A549 (cell line): ENCODE data around the gene LYPD6. TPM values are rescaled to one million over a fixed set of nuclear protein-coding genes. Genes with fewer than 3 reads are reported as not detected.

Source experiments
- ATAC-seq, 2 experiments: fragments of 200-7000 bp in 1 of 2; fragments of >200 bp in 1 of 2; cut with Nextera tagmentation in 1 of 2; cut with Tn5 transposase in 1 of 2; 3 replicates each; pipeline versions ENCODE4 v1.8.0 to v1.9.1; 2018 to 2020; ENCODE audit warnings: mild to moderate bottlenecking in 1 of 2, moderate library complexity in 1 of 2
- CTCF ChIA-PET: fragments of 300-600 bp; sonication (Branson Sonifier 250); formaldehyde crosslinking; extraction: SDS; loops from one replicate; lab custom pipeline; 2021; ENCODE audit warnings: antibody characterized with exemption, inconsistent platforms; lab: Yijun Ruan, JAX
- POLR2A ChIA-PET: fragments of 350-600 bp; formaldehyde crosslinking; extraction: SDS; loops from one replicate; lab custom pipeline; 2021; ENCODE audit warnings: antibody characterized with exemption, inconsistent platforms; lab: Yijun Ruan, JAX
- DNase-seq, 2 experiments: peaks; one replicate each; pipeline versions ENCODE4 v3.0.0 to v3.0.0-alpha.2; 2011 to 2016; ENCODE audit warnings: low read depth in 1 of 2, low spot score in 1 of 2
- FAIRE-seq: peaks from 2 replicates; lab custom pipeline; 2011; peaks lifted over from hg19 to GRCh38; lab: Jason Lieb, UNC
- H3K27ac ChIP-seq, 2 experiments: fragments of >200 bp; sonication (Bioruptor Twin); formaldehyde crosslinking; 3 replicates each; pipeline ENCODE4 v1.5.1; 2016 to 2017
- H3K4me1 ChIP-seq: fragments of >200 bp; sonication (Bioruptor Twin); formaldehyde crosslinking; 3 replicates; pipeline ENCODE4 v1.6.1; 2016
- H3K4me2 ChIP-seq: fragments of >200 bp; sonication (Bioruptor Twin); formaldehyde crosslinking; 3 replicates; pipeline ENCODE4 v1.6.1; 2016
- H3K4me3 ChIP-seq: fragments of >200 bp; sonication (Bioruptor Twin); formaldehyde crosslinking; 3 replicates; pipeline ENCODE4 v1.5.1; 2016
- H3K9me3 ChIP-seq: fragments of >200 bp; sonication (Bioruptor Twin); formaldehyde crosslinking; 3 replicates; pipeline ENCODE4 v1.6.1; 2016
- BCL3 ChIP-seq: fragments of >200 bp; sonication (Bioruptor Twin); formaldehyde crosslinking; IDR thresholded peaks from 3 replicates; pipeline ENCODE4 v1.6.1; 2016
- BHLHE40 ChIP-seq: IDR thresholded peaks from 2 replicates; pipeline ENCODE4 v1.6.1; 2012; ENCODE audit warnings: low read depth, low read length, inconsistent platforms
- CBX2 ChIP-seq: fragments of 200-600 bp; sonication (generic); IDR thresholded peaks from 2 replicates; pipeline ENCODE4 v1.6.1; 2016; ENCODE audit warnings: low read depth, mild to moderate bottlenecking, borderline replicate concordance
- CTCF ChIP-seq: fragments of >200 bp; sonication (Bioruptor Twin); formaldehyde crosslinking; IDR thresholded peaks from 3 replicates; pipeline ENCODE4 v1.5.1; 2016
- EHMT2 ChIP-seq: fragments of 200-600 bp; sonication (generic); IDR thresholded peaks from 2 replicates; pipeline ENCODE4 v1.6.1; 2016; ENCODE audit warnings: antibody characterized with exemption, low read depth, mild to moderate bottlenecking, moderate library complexity
- EP300 ChIP-seq, 2 experiments: fragments of >200 bp; sonication (Bioruptor Twin); formaldehyde crosslinking; IDR thresholded peaks; 2 replicates in 1 of 2; 3 replicates in 1 of 2; pipeline ENCODE4 v1.6.1; 2016 to 2017
- ESRRA ChIP-seq: fragments of 150-350 bp; IDR thresholded peaks from 2 replicates; pipeline ENCODE4 v1.6.1; 2014; ENCODE audit warnings: mild to moderate bottlenecking, low read length, borderline replicate concordance
- HDAC2 ChIP-seq: fragments of 200-600 bp; sonication (generic); IDR thresholded peaks from 2 replicates; pipeline ENCODE4 v1.6.1; 2016
- HEYL ChIP-seq: fragments of 250-450 bp; sonication (Bioruptor Pico); IDR thresholded peaks from 2 replicates; pipeline ENCODE4 v1.8.0; 2021; ENCODE audit warnings: mild to moderate bottlenecking, moderate library complexity
- HOXA7 ChIP-seq: fragments of 250-450 bp; sonication (Bioruptor Pico); IDR thresholded peaks from 2 replicates; pipeline ENCODE4 v1.5.0; 2020; ENCODE audit warnings: mild to moderate bottlenecking, moderate library complexity
- HOXB13 ChIP-seq: fragments of 250-450 bp; sonication (Bioruptor Pico); IDR thresholded peaks from 2 replicates; pipeline ENCODE4 v1.5.0; 2020; ENCODE audit warnings: low read depth, mild to moderate bottlenecking, moderate library complexity
- KDM5A ChIP-seq: fragments of 200-600 bp; sonication (generic); IDR thresholded peaks from 2 replicates; pipeline ENCODE4 v1.6.1; 2016; ENCODE audit warnings: antibody characterized with exemption, mild to moderate bottlenecking
- MAFK ChIP-seq: fragments of 450-650 bp; IDR thresholded peaks from 2 replicates; pipeline ENCODE4 v1.6.1; 2014; ENCODE audit not compliant: partially characterized antibody
- NR3C1 ChIP-seq: fragments of >200 bp; sonication (Bioruptor Twin); formaldehyde crosslinking; IDR thresholded peaks from 3 replicates; pipeline ENCODE4 v1.6.1; 2017
- POLR2A ChIP-seq: IDR thresholded peaks from 2 replicates; pipeline ENCODE4 v1.6.1; 2012; ENCODE audit warnings: mild to moderate bottlenecking, low read length
- RNF2 ChIP-seq: fragments of 200-600 bp; sonication (generic); IDR thresholded peaks from 2 replicates; pipeline ENCODE4 v1.6.1; 2016; ENCODE audit warnings: low read depth, mild to moderate bottlenecking, antibody characterized with exemption, moderate library complexity, borderline replicate concordance
- SREBF2 ChIP-seq: fragments of 450-650 bp; IDR thresholded peaks from 2 replicates; pipeline ENCODE4 v1.6.1; 2014; ENCODE audit warnings: mild to moderate bottlenecking, moderate library complexity
- TP53 ChIP-seq: fragments of 250-450 bp; sonication (Bioruptor Pico); IDR thresholded peaks from 2 replicates; pipeline ENCODE4 v1.5.0; 2021; ENCODE audit warnings: mild to moderate bottlenecking, moderate library complexity
- ZNF302 ChIP-seq: fragments of 250-450 bp; sonication (Bioruptor Pico); IDR thresholded peaks from 2 replicates; pipeline ENCODE4 v1.9.0; 2021; ENCODE audit warnings: inconsistent platforms, mild to moderate bottlenecking, moderate library complexity
- WGBS: methylation state at CpG from one replicate; pipeline ENCODE4 v1.1.6; 2017; ENCODE audit errors: missing lambda C conversion rate; 5-methylcytosine and 5-hydroxymethylcytosine counted together
- polyA plus RNA-seq, 4 experiments: library from polyadenylated mRNA; depleted of rRNA in 3 of 4; stranded (reverse); fragments of >200 nt; fragmentation: RNase III in 1 of 4; extraction: RNeasy Plus Mini Kit Qiagen cat#74134 plus additional on column Dnase treatment in 1 of 4; gene quantifications; 2 replicates in 3 of 4; 3 replicates in 1 of 4; pipeline ENCODE4 v1.2.3, GENCODE V29; 2011 to 2017
- TF ChIP-seq, protein P1 (sequence below): fragments of 450-650 bp; IDR thresholded peaks from 2 replicates; pipeline ENCODE4 v1.6.1; 2014; ENCODE audit warnings: antibody characterized with exemption
- TF ChIP-seq, protein P2 (sequence below): fragments of >200 bp; sonication (Bioruptor Twin); formaldehyde crosslinking; IDR thresholded peaks from 2 replicates; pipeline ENCODE4 v1.6.1; 2016
- TF ChIP-seq, protein P3 (sequence below): fragments of 250-450 bp; sonication (Bioruptor Pico); IDR thresholded peaks from 2 replicates; pipeline ENCODE4 v1.5.0; 2021; ENCODE audit warnings: mild to moderate bottlenecking, moderate library complexity, borderline replicate concordance

The LYPD6 gene
- polyA plus RNA-seq, 2 of the 4 experiments (the other 2 are of a cell fraction) = 0.08 to 0.09 TPM

- TF ChIP-seq BCL3 (no peak), ESRRA (no peak), HDAC2 (no peak)
Measured at GRCh38 chr2:149371476-149371875, 41.1 kb downstream of the LYPD6 start (continued).

DNA sequence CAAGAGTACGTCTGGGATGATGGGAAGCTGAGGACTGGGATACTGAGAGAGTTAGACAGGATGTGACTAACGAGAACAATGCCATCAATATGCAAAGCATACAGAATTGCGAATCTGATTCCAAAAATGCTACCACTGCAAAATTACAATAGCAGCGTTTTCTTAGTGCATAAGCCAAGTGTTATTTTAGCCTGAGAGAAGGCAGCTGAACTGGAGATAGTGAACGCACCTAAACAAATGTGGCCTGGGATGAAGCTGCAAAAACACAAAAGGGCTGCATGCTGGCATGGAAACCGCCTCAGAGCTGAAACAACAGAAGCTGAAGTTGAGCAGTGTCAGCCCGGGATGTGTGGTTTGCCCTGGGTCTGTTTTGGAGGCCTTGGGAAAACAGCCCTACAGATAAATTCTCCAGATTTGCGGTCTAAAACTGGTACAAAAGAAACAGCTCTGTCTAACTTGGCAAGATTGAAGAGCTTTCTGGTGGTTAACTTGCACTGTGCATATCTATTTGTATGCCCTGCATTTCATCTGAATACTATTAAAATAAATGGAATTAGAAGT is 45.5 kb downstream of the LYPD6 start:
- H3K4me2 ChIP-seq = no peak overlapping the region
- no peak overlapping the region for H3K27ac ChIP-seq
- TF ChIP-seq MAFK (peak; percentile 44), BCL3 (no peak), BHLHE40 (no peak), HEYL (CRISPR knock-in tag) (no peak), NR3C1 (no peak)
- 3% methylated on average over 8 of the region's 8 CpGs for WGBS
- POLR2A ChIA-PET = no interaction called here
- DNase-seq = no peak
- CTCF ChIA-PET = no interaction called here
- no peak overlapping the region for H3K4me3 ChIP-seq
- no peak for ATAC-seq
- H3K9me3 ChIP-seq = no peaks in the 10 kb centered on the region
- H3K4me1 ChIP-seq = no peaks in the 10 kb centered on the region
- no peak for FAIRE-seq

DNA sequence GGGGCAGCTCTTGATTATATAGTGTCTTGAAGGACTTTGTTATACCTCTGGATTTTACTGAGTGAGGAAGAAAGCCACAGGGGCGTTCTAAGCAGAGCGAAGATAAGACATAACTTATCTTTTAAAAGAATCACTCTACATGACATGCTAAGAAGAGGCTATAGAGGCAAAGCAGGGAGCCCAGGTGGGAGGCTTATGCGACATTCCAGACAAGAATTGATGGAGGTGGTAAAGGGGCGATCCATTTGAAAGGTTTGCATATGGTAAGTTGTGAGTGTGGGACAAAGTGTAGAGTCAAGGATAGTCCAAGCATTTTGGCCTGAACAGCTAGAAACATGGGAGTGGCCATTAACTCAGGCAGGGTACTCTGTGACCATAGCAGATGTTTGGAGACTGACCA is 49.8 kb downstream of the LYPD6 start:
- DNase-seq (no peak), FAIRE-seq (no peak), ATAC-seq (no peak)
- H3K4me2 ChIP-seq = no peak overlapping the region
- no peak overlapping the region for H3K27ac ChIP-seq
- no peaks in the 10 kb centered on the region for H3K4me1 ChIP-seq
- ChIA-PET POLR2A (no interaction called here), CTCF (no interaction called here)
- no peaks in the 10 kb centered on the region for H3K9me3 ChIP-seq
- no peak for TF ChIP-seq CTCF
- TF ChIP-seq RNF2 = no peak
- TF ChIP-seq, protein P1, sequence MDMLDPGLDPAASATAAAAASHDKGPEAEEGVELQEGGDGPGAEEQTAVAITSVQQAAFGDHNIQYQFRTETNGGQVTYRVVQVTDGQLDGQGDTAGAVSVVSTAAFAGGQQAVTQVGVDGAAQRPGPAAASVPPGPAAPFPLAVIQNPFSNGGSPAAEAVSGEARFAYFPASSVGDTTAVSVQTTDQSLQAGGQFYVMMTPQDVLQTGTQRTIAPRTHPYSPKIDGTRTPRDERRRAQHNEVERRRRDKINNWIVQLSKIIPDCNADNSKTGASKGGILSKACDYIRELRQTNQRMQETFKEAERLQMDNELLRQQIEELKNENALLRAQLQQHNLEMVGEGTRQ = no peak
- TF ChIP-seq HOXB13 (CRISPR knock-in tag) = no peak
- no peak for TF ChIP-seq HDAC2
- TF ChIP-seq, protein P2, sequence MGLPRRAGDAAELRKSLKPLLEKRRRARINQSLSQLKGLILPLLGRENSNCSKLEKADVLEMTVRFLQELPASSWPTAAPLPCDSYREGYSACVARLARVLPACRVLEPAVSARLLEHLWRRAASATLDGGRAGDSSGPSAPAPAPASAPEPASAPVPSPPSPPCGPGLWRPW = no peak
- no peak overlapping the region for H3K4me3 ChIP-seq
- WGBS = 0% methylated on average over 4 of the region's 4 CpGs

DNA sequence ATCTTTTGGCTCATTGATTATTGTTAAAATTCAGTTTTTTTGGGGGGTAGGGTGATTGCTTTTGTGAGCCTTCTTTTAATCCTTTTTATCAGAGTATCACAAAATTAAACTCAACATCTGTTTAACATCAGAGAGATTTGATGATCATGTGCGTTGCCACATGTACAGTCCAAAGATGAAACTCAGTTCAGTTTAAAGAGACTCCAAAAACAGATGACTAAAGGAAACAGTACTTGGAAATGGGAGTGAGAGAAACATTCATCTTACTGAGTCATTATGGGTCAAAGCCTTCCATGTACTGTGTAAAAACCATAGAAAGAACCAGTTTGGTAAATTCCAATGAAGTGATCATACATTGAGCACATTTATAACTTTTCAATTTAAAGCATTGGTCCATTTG is 53.0 kb downstream of the LYPD6 start:
- Histone ChIP-seq H3K9me3 (no peaks in the 10 kb centered on the region), H3K4me1 (no peaks in the 10 kb centered on the region), H3K4me2 (no peak overlapping the region), H3K27ac (no peak overlapping the region), H3K4me3 (no peak overlapping the region)
- ChIA-PET CTCF (no interaction called here), POLR2A (no interaction called here)
- ATAC-seq = no peak
- TF ChIP-seq KDM5A (no peak), POLR2A (no peak), TP53 (CRISPR knock-in tag) (no peak), CBX2 (no peak), HDAC2 (no peak), EHMT2 (no peak), SREBF2 (no peak), BCL3 (no peak), EP300 (IDR thresholded peaks at IDR 0.05) (no peak), HOXA7 (no peak), ZNF302 (CRISPR knock-in tag) (no peak)
- TF ChIP-seq, protein P3, sequence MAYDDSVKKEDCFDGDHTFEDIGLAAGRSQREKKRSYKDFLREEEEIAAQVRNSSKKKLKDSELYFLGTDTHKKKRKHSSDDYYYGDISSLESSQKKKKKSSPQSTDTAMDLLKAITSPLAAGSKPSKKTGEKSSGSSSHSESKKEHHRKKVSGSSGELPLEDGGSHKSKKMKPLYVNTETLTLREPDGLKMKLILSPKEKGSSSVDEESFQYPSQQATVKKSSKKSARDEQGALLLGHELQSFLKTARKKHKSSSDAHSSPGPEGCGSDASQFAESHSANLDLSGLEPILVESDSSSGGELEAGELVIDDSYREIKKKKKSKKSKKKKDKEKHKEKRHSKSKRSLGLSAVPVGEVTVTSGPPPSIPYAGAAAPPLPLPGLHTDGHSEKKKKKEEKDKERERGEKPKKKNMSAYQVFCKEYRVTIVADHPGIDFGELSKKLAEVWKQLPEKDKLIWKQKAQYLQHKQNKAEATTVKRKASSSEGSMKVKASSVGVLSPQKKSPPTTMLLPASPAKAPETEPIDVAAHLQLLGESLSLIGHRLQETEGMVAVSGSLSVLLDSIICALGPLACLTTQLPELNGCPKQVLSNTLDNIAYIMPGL (CRISPR knock-in tag) = no peak
- FAIRE-seq = no peak
- no peak for DNase-seq
- WGBS = 0% methylated on average over 1 of the region's 1 CpG
